ENCODE measurements around the gene LSMEM2.
"Not testable (repeated sequence)": the region's sequence is repeated elsewhere in the genome, so short reads cannot be mapped to it uniquely, and the experiment has no call there.

LSMEM2 gene

GRCh38 chr3:50264964-50265485 is 13.9 kb upstream of the LSMEM2 start:
- no peak for DNase-seq (ENCODE audit: low spot score)

GRCh38 chr3:50265571-50265970 is 13.3 kb upstream of the LSMEM2 start:
- DNase-seq (ENCODE audit: low spot score): no peak

- DNase-seq (ENCODE audit: low spot score): no peak
Observed at GRCh38 chr3:50266017-50266416, 12.9 kb upstream of the LSMEM2 start.

- DNase-seq (ENCODE audit: low spot score): no peak
Observed at GRCh38 chr3:50266836-50267235, 12.1 kb upstream of the LSMEM2 start.

GRCh38 chr3:50267280-50267913 is 11.5 kb upstream of the LSMEM2 start:
- peak; percentile 84 for DNase-seq (ENCODE audit: low spot score)

- DNase-seq (ENCODE audit: low spot score): no peak
Observed at GRCh38 chr3:50268276-50268675, 10.6 kb upstream of the LSMEM2 start.

- peak; percentile 71 for DNase-seq (ENCODE audit: low spot score)
Observed at GRCh38 chr3:50268703-50269451, 10.0 kb upstream of the LSMEM2 start, which contains the start of gene SEMA3B. SEMA3B (plus strand) TSS chr3:50269147; CDS start chr3:50269241, 94 bp downstream.

- no peak for DNase-seq (ENCODE audit: low spot score)
Observed at GRCh38 chr3:50269460-50269859, 9.4 kb upstream of the LSMEM2 start.

GRCh38 chr3:50269977-50270413 is 8.9 kb upstream of the LSMEM2 start:
- DNase-seq (ENCODE audit: low spot score): no peak

GRCh38 chr3:50270422-50271224 is 8.3 kb upstream of the LSMEM2 start:
- DNase-seq (ENCODE audit: low spot score): no peak

GRCh38 chr3:50271314-50271936 is 7.5 kb upstream of the LSMEM2 start:
- DNase-seq (ENCODE audit: low spot score): no peak

GRCh38 chr3:50272538-50272910 is 6.4 kb upstream of the LSMEM2 start:
- not testable (repeated sequence) for DNase-seq (ENCODE audit: low spot score)

- peak; percentile 91 for DNase-seq (ENCODE audit: low spot score)
Observed at GRCh38 chr3:50272911-50273688, 5.8 kb upstream of the LSMEM2 start.

GRCh38 chr3:50273689-50274065 is 5.2 kb upstream of the LSMEM2 start:
- no peak for DNase-seq (ENCODE audit: low spot score)

GRCh38 chr3:50274371-50275104 is 4.3 kb upstream of the LSMEM2 start:
- DNase-seq (ENCODE audit: low spot score): no peak

GRCh38 chr3:50275141-50275995 is 3.5 kb upstream of the LSMEM2 start:
- DNase-seq (ENCODE audit: low spot score): no peak

GRCh38 chr3:50275996-50276761 is 2.7 kb upstream of the LSMEM2 start:
- no peak for DNase-seq (ENCODE audit: low spot score)

- DNase-seq (ENCODE audit: low spot score): no peak
Observed at GRCh38 chr3:50276762-50277101, 2.2 kb upstream of the LSMEM2 start.
